Retinal pigment epithelial cell (primary cell): ENCODE measurements around the gene FAM210B.

ENCODE experiments used
- DNase-seq: peaks from one replicate; pipeline ENCODE4 v3.0.0-alpha.2; 2010; ENCODE audit warnings: low read depth
- H3K4me3 ChIP-seq: 2 replicates; pipeline ENCODE4 v1.5.1; 2011; ENCODE audit warnings: mild to moderate bottlenecking, low read length, control low read depth, moderate library complexity
- CTCF ChIP-seq: conservative IDR thresholded peaks from 2 replicates; pipeline ENCODE4 v1.5.1; 2011; ENCODE audit warnings: low read depth, low read length, control low read depth, inconsistent platforms

Gene FAM210B

DNA sequence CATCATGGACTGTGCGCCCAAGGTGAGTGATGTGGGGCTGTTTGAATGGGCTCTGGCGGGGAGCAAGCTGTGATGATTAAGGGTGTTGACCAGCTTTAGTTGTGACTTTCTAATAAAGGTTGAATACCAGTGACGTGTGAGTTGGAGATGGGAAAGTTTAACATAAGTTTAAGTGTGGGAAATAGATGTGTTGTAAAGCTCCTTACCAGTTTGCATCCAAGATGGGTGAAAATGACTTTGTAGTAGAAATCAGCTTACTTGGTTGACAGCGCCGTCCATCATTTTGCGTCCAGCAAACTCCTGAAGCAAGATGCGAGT lies 53.7 kb downstream of the FAM210B start:
- no peak overlapping the region for H3K4me3 ChIP-seq
- no peak for TF ChIP-seq CTCF
- DNase-seq = no peak

DNA sequence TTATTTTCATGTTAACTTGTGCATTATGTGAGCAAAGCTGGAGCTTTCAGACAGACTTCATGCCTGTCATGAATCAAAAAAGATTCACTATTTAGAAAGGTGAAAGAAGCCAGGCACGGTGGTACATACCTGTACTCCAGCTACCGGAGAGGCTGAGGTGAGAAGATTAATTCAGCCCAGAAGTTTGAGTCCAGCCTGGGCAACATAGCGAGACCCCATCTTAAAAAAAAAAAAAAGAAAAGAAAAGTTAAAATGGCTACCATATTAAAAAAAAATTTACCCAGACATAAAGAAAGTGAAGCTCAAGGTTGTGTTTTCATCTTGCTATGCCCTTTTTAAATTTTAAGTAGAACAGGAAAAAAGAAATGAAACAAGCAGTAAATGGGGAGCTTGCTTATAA lies 54.2 kb downstream of the FAM210B start:
- H3K4me3 ChIP-seq = no peak overlapping the region
- DNase-seq = no peak
- TF ChIP-seq CTCF = no peak

DNA sequence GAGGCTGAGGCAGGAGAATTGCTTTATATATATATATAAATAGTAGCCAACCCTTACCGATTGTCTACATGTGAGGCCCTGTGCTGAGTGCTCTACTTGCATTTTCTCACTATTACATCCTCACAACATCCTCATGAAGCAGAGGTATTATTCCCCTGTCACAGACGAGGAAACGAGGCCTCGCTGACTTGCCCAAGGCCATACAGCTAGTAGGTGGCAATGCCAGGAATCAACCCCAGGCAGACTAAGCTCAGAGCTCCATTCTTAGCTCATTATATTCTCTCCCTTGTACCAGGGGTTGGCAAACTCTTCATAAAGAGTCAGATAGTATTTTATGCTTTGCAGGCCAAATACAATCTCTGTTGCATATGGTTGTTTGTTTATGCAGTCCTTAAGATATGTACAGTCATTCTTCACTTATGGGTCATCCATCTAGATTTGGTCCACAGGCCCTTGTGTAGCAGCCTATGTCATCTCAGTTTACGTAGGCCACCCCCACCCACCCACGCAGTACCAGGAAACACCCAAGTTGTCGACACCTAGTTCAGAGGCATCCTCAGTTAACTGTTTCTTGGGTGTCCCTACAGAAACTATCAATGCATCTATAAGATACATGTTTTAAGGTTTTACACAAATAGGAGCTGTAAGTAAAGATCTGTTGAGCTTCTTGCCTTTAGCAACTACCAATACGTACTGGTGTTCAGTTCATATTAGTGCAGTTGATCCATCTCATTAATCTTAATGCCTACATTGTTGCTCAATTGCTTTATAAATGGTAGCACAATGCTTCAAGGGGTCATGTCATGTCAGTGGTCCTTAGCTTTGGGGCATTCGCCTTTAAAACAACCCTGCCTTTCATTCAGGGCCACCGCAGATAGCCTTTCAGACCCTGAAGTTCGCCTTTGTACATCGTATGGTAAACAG lies 56.3 kb downstream of the FAM210B start:
- no peak for DNase-seq
- H3K4me3 ChIP-seq = no peak overlapping the region

GRCh38 chr20:56417402-56417801 lies 58.6 kb downstream of the FAM210B start:
- DNase-seq = no peak
- TF ChIP-seq CTCF = no peak
- H3K4me3 ChIP-seq = no peak overlapping the region

More for the DNA sequence above, 56.3 kb downstream of the FAM210B start:
- no peak for TF ChIP-seq CTCF

- TF ChIP-seq CTCF = no peak
- no peak overlapping the region for H3K4me3 ChIP-seq
- no peak for DNase-seq
Measured at GRCh38 chr20:56417911-56418310, 59.1 kb downstream of the FAM210B start.
